ENCODE results near the gene FAM43A. TPM values are rescaled to one million over a fixed set of nuclear protein-coding genes. Genes with fewer than 3 reads are reported as not detected.

Gene FAM43A
- total RNA-seq, 1 donor from 2014 or later = 33.5 TPM

GRCh38 chr3:194728986-194729385 lies 43.3 kb downstream of the FAM43A start:
- Mint-ChIP-seq H3K9me3 (ENCODE audit: unreplicated experiment) (no peaks in the 10 kb centered on the region), H3K4me1 (ENCODE audit: unreplicated experiment) (peaks cover 12% of the 10 kb centered on the region)

GRCh38 chr3:194730365-194730764 lies 44.7 kb downstream of the FAM43A start:
- Mint-ChIP-seq H3K36me3 (ENCODE audit: low read depth, unreplicated experiment) (no peaks in the 10 kb centered on the region), H3K9me3 (ENCODE audit: unreplicated experiment) (no peaks in the 10 kb centered on the region), H3K4me3 (ENCODE audit: unreplicated experiment) (no peak overlapping the region), H3K4me1 (ENCODE audit: unreplicated experiment) (peaks cover 12% of the 10 kb centered on the region), H3K27ac (ENCODE audit: unreplicated experiment) (no peak overlapping the region), H3K27me3 (ENCODE audit: unreplicated experiment) (no peaks in the 10 kb centered on the region)
- DNase-seq (ENCODE audit: low spot score) = no peak
- no peak for TF ChIP-seq CTCF (IDR thresholded peaks at IDR 0.05; ENCODE audit: unreplicated experiment)

More at GRCh38 chr3:194728986-194729385, 43.3 kb downstream of the FAM43A start:
- no peak for DNase-seq (ENCODE audit: low spot score)
- Mint-ChIP-seq H3K36me3 (ENCODE audit: low read depth, unreplicated experiment) (no peaks in the 10 kb centered on the region), H3K27me3 (ENCODE audit: unreplicated experiment) (peaks cover under 1% of the 10 kb centered on the region), H3K27ac (ENCODE audit: unreplicated experiment) (no peak overlapping the region), H3K4me3 (ENCODE audit: unreplicated experiment) (no peak overlapping the region)
- no peak for TF ChIP-seq CTCF (IDR thresholded peaks at IDR 0.05; ENCODE audit: unreplicated experiment)

- no peak for TF ChIP-seq CTCF (IDR thresholded peaks at IDR 0.05; ENCODE audit: unreplicated experiment)
- H3K4me1 Mint-ChIP-seq (ENCODE audit: unreplicated experiment) = peaks cover 12% of the 10 kb centered on the region
- no peaks in the 10 kb centered on the region for H3K27me3 Mint-ChIP-seq (ENCODE audit: unreplicated experiment)
- no peaks in the 10 kb centered on the region for H3K36me3 Mint-ChIP-seq (ENCODE audit: low read depth, unreplicated experiment)
- no peak overlapping the region for H3K4me3 Mint-ChIP-seq (ENCODE audit: unreplicated experiment)
- H3K9me3 Mint-ChIP-seq (ENCODE audit: unreplicated experiment) = no peaks in the 10 kb centered on the region
- no peak for DNase-seq (ENCODE audit: low spot score)
- no peak overlapping the region for H3K27ac Mint-ChIP-seq (ENCODE audit: unreplicated experiment)
Observed at GRCh38 chr3:194731506-194732073, 45.9 kb downstream of the FAM43A start.

GRCh38 chr3:194732617-194733016 lies 46.9 kb downstream of the FAM43A start:
- no peaks in the 10 kb centered on the region for H3K9me3 Mint-ChIP-seq (ENCODE audit: unreplicated experiment)
- no peaks in the 10 kb centered on the region for H3K36me3 Mint-ChIP-seq (ENCODE audit: low read depth, unreplicated experiment)
- no peak overlapping the region for H3K27ac Mint-ChIP-seq (ENCODE audit: unreplicated experiment)
- H3K4me3 Mint-ChIP-seq (ENCODE audit: unreplicated experiment) = no peak overlapping the region
- H3K4me1 Mint-ChIP-seq (ENCODE audit: unreplicated experiment) = peaks cover 7% of the 10 kb centered on the region
- no peak for DNase-seq (ENCODE audit: low spot score)
- no peak for TF ChIP-seq CTCF (IDR thresholded peaks at IDR 0.05; ENCODE audit: unreplicated experiment)
- no peaks in the 10 kb centered on the region for H3K27me3 Mint-ChIP-seq (ENCODE audit: unreplicated experiment)

GRCh38 chr3:194736277-194736895 lies 50.7 kb downstream of the FAM43A start:
- peaks cover 26% of the 10 kb centered on the region for H3K4me1 Mint-ChIP-seq (ENCODE audit: unreplicated experiment)
- DNase-seq (ENCODE audit: low spot score) = no peak
- no peak overlapping the region for H3K4me3 Mint-ChIP-seq (ENCODE audit: unreplicated experiment)
- H3K27ac Mint-ChIP-seq (ENCODE audit: unreplicated experiment) = no peak overlapping the region
- H3K9me3 Mint-ChIP-seq (ENCODE audit: unreplicated experiment) = no peaks in the 10 kb centered on the region
- H3K27me3 Mint-ChIP-seq (ENCODE audit: unreplicated experiment) = peaks cover 6% of the 10 kb centered on the region
- no peak for TF ChIP-seq CTCF (IDR thresholded peaks at IDR 0.05; ENCODE audit: unreplicated experiment)
- H3K36me3 Mint-ChIP-seq (ENCODE audit: low read depth, unreplicated experiment) = no peaks in the 10 kb centered on the region
